Measurements from ENCODE around the gene PAWR. TPM values are rescaled to one million over a fixed set of nuclear protein-coding genes. Genes with fewer than 3 reads are reported as not detected.

The PAWR gene
- total and polyA plus RNA-seq, 2 donors (not counting 1 experiment from before 2014, with no cell fraction given): 6.5 to 16.0 TPM

GRCh38 chr12:79657136-79657535, 33.6 kb downstream of the PAWR start:
- H3K27ac ChIP-seq (ENCODE audit: insufficient read depth, low read length): no peak overlapping the region
- no peaks in the 10 kb centered on the region for H3K36me3 ChIP-seq (ENCODE audit: control insufficient read depth, insufficient read depth, low read length)
- H3K79me2 ChIP-seq (ENCODE audit: control insufficient read depth, insufficient read depth, low read length): no peaks in the 10 kb centered on the region
- no peak overlapping the region for H3K4me2 ChIP-seq (ENCODE audit: extremely low read depth, insufficient read depth, low read length)
- no peaks in the 10 kb centered on the region for H3K9me3 ChIP-seq (ENCODE audit: control insufficient read depth, insufficient read depth, low read depth, low read length)
- H3K4me3 ChIP-seq (replicated peaks in 1 of 4; ENCODE audit: control extremely low read depth in 1 of 4, insufficient read depth in 1 of 4, low read depth in 3 of 4, low read length in 4 of 4): no peak overlapping the region
- H3K27me3 ChIP-seq (ENCODE audit: control insufficient read depth, insufficient read depth, low read length): no peaks in the 10 kb centered on the region
- TF ChIP-seq, protein P1, sequence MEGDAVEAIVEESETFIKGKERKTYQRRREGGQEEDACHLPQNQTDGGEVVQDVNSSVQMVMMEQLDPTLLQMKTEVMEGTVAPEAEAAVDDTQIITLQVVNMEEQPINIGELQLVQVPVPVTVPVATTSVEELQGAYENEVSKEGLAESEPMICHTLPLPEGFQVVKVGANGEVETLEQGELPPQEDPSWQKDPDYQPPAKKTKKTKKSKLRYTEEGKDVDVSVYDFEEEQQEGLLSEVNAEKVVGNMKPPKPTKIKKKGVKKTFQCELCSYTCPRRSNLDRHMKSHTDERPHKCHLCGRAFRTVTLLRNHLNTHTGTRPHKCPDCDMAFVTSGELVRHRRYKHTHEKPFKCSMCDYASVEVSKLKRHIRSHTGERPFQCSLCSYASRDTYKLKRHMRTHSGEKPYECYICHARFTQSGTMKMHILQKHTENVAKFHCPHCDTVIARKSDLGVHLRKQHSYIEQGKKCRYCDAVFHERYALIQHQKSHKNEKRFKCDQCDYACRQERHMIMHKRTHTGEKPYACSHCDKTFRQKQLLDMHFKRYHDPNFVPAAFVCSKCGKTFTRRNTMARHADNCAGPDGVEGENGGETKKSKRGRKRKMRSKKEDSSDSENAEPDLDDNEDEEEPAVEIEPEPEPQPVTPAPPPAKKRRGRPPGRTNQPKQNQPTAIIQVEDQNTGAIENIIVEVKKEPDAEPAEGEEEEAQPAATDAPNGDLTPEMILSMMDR (conservative IDR thresholded peaks at IDR 0.05 in 1 of 2, IDR thresholded peaks at IDR 0.05 in 1 of 2; ENCODE audit: low read depth in 1 of 2, low read length in 2 of 2): no peak
- no peak for TF ChIP-seq EZH2 (IDR thresholded peaks at IDR 0.05; ENCODE audit: low read length, missing control alignments)
- H4K20me1 ChIP-seq (ENCODE audit: control insufficient read depth, extremely low read depth, insufficient read depth, low read length): no peaks in the 10 kb centered on the region
- no peaks in the 10 kb centered on the region for H3K4me1 ChIP-seq (ENCODE audit: control insufficient read depth, extremely low read depth, insufficient read depth, low read length)
- H2AFZ ChIP-seq (ENCODE audit: low read length): no peak overlapping the region
- DNase-seq (ENCODE audit: low read depth in 2 of 2): no peak
- no peak overlapping the region for H3K9ac ChIP-seq (ENCODE audit: insufficient read depth, low read length)

DNA sequence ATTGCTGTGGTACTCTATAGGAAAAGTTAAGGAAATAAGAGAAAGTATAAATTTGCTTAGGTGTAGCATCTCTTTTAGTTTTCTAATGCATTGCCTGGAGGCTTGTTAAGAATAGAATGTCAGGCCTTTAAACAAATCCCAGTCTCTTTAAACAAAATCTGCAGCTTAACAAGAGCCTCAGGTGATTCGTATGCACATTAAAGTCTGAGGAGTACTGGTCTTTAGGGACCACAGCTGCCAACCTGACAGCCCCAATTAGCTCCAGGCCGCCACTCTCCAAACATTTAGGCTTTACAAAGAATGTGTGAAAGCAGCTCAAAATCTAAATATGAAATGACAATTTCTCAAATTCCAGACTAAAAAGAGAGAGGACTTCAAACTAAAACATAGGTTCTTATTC, 35.7 kb downstream of the PAWR start:
- no peak for DNase-seq (ENCODE audit: low read depth in 2 of 2)
- Histone ChIP-seq H3K27me3 (ENCODE audit: control insufficient read depth, insufficient read depth, low read length) (no peaks in the 10 kb centered on the region), H3K36me3 (ENCODE audit: control insufficient read depth, insufficient read depth, low read length) (no peaks in the 10 kb centered on the region), H3K4me2 (ENCODE audit: extremely low read depth, insufficient read depth, low read length) (no peak overlapping the region), H3K79me2 (ENCODE audit: control insufficient read depth, insufficient read depth, low read length) (no peaks in the 10 kb centered on the region), H3K4me1 (ENCODE audit: control insufficient read depth, extremely low read depth, insufficient read depth, low read length) (no peaks in the 10 kb centered on the region), H3K27ac (ENCODE audit: insufficient read depth, low read length) (no peak overlapping the region), H2AFZ (ENCODE audit: low read length) (no peak overlapping the region), H3K9me3 (ENCODE audit: control insufficient read depth, insufficient read depth, low read depth, low read length) (no peaks in the 10 kb centered on the region), H3K9ac (ENCODE audit: insufficient read depth, low read length) (no peak overlapping the region), H3K4me3 (replicated peaks in 1 of 4; ENCODE audit: control extremely low read depth in 1 of 4, insufficient read depth in 1 of 4, low read depth in 3 of 4, low read length in 4 of 4) (no peak overlapping the region), H4K20me1 (ENCODE audit: control insufficient read depth, extremely low read depth, insufficient read depth, low read length) (no peaks in the 10 kb centered on the region)
- no peak for TF ChIP-seq EZH2 (IDR thresholded peaks at IDR 0.05; ENCODE audit: low read length, missing control alignments)
- TF ChIP-seq, protein P1 (conservative IDR thresholded peaks at IDR 0.05 in 1 of 2, IDR thresholded peaks at IDR 0.05 in 1 of 2; ENCODE audit: low read depth in 1 of 2, low read length in 2 of 2): no peak

DNA sequence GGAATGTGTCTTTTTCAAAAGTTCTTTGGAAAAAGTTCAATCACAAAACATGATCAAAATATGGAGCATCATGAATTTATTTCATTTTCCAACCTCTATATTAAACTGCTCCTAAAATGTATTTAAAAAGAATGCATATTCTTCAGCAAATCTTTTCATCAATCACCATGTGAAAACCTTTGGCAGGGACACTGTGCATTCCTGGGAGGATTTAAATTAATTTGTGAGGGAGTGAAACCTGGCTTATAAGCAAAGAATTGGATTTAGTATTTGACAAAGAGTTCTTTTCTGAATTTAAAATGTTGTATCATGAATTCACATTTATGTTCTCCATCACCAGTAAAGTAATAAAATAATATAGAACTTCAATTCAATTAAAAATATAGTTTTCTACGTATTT, 38.2 kb downstream of the PAWR start:
- Histone ChIP-seq H3K36me3 (ENCODE audit: control insufficient read depth, insufficient read depth, low read length) (no peaks in the 10 kb centered on the region), H3K4me1 (ENCODE audit: control insufficient read depth, extremely low read depth, insufficient read depth, low read length) (no peaks in the 10 kb centered on the region), H3K4me2 (ENCODE audit: extremely low read depth, insufficient read depth, low read length) (no peak overlapping the region), H4K20me1 (ENCODE audit: control insufficient read depth, extremely low read depth, insufficient read depth, low read length) (no peaks in the 10 kb centered on the region), H2AFZ (ENCODE audit: low read length) (no peak overlapping the region), H3K9ac (ENCODE audit: insufficient read depth, low read length) (no peak overlapping the region), H3K9me3 (ENCODE audit: control insufficient read depth, insufficient read depth, low read depth, low read length) (no peaks in the 10 kb centered on the region), H3K27ac (ENCODE audit: insufficient read depth, low read length) (no peak overlapping the region), H3K79me2 (ENCODE audit: control insufficient read depth, insufficient read depth, low read length) (no peaks in the 10 kb centered on the region), H3K4me3 (replicated peaks in 1 of 4; ENCODE audit: control extremely low read depth in 1 of 4, insufficient read depth in 1 of 4, low read depth in 3 of 4, low read length in 4 of 4) (no peak overlapping the region), H3K27me3 (ENCODE audit: control insufficient read depth, insufficient read depth, low read length) (no peaks in the 10 kb centered on the region)
- TF ChIP-seq EZH2 (IDR thresholded peaks at IDR 0.05; ENCODE audit: low read length, missing control alignments): no peak
- TF ChIP-seq, protein P1 (conservative IDR thresholded peaks at IDR 0.05 in 1 of 2, IDR thresholded peaks at IDR 0.05 in 1 of 2; ENCODE audit: low read depth in 1 of 2, low read length in 2 of 2): no peak
- DNase-seq (ENCODE audit: low read depth in 2 of 2): no peak

Data from fibroblast of lung (primary cell).